ENCODE measurements around the gene ERBB3.

Gene ERBB3

GRCh38 chr12:56141946-56142784 is 62.2 kb downstream of the ERBB3 start:
- no peak for DNase-seq

- DNase-seq: no peak
Measured at GRCh38 chr12:56143217-56143616, 63.3 kb downstream of the ERBB3 start.

- no peak for DNase-seq
Measured at GRCh38 chr12:56143870-56144269, 63.9 kb downstream of the ERBB3 start.

- no peak for DNase-seq
Measured at GRCh38 chr12:56145217-56145616, 65.3 kb downstream of the ERBB3 start.

- no peak for DNase-seq
Measured at GRCh38 chr12:56146492-56147460, 66.8 kb downstream of the ERBB3 start.

GRCh38 chr12:56150563-56150962 is 70.6 kb downstream of the ERBB3 start:
- DNase-seq: peak; percentile 46

- DNase-seq: no peak
Measured at GRCh38 chr12:56151672-56152131, 71.7 kb downstream of the ERBB3 start.

GRCh38 chr12:56152132-56152755 is 72.3 kb downstream of the ERBB3 start, which contains the start of gene MYL6B:
TSS of gene MYL6B (plus strand) at chr12:56152587. CDS start at chr12:56153919, 1,332 bp downstream.
- peak; percentile 93 for DNase-seq

All from fibroblast of skin of right biceps (primary cell).